ENCODE data around the gene PADI1.

PADI1 gene

DNA sequence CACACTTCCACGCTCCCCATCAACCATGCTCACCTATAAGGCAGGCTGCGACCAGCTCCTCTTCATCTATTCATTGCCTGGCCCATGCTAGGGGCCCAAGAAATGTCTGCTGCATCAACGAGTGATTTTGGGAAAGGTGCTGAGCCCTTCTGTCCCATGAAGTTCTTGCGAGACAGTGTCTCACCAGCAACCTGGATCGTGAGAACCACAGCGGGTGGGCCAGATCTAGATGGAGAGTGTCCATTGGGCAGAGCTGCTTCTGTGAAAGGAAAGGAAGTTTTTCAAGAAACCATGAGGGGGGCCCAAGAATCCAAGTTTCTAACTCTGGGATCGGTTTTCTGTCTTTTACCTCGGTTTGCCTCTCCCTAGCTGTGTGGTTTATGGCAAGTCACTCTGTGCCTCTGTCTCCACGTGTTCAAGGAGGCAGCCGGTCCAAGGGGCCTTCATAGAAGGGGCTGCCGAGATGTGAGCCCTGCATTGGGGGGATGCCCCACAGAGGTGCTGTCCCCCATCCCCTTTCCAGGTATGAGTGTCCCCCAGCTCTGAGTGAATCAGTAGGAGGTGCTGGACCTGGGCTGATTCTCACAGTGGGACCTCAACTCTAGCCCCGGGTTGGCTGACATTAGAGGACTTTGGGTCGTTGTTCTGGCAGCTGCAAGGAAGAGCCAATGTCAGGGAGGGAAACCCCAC lies 8.3 kb upstream of the PADI1 start:
- DNase-seq (ENCODE audit: low spot score) (no peak), FAIRE-seq (no peak)

DNA sequence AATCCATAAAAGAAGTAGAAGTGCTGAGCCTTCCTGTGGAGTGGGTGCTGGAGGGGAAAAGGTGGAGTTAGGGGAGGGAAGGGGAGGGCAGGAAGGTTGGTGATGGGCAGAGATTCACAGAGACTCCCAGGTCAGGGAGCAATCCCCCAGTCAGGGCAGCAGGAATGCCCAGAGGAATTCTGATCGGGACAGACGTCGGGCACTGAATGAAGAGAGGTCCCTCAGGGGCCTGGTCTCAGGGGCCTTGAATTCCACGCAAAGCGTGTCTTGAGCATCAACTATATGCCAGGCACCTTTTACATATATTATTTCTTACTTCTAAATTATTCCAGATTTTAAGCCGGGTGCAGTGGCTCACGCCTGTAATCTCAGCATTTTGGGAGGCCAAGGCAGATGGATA lies 7.2 kb upstream of the PADI1 start:
- no peak for DNase-seq (ENCODE audit: low spot score)
- no peak for FAIRE-seq

DNA sequence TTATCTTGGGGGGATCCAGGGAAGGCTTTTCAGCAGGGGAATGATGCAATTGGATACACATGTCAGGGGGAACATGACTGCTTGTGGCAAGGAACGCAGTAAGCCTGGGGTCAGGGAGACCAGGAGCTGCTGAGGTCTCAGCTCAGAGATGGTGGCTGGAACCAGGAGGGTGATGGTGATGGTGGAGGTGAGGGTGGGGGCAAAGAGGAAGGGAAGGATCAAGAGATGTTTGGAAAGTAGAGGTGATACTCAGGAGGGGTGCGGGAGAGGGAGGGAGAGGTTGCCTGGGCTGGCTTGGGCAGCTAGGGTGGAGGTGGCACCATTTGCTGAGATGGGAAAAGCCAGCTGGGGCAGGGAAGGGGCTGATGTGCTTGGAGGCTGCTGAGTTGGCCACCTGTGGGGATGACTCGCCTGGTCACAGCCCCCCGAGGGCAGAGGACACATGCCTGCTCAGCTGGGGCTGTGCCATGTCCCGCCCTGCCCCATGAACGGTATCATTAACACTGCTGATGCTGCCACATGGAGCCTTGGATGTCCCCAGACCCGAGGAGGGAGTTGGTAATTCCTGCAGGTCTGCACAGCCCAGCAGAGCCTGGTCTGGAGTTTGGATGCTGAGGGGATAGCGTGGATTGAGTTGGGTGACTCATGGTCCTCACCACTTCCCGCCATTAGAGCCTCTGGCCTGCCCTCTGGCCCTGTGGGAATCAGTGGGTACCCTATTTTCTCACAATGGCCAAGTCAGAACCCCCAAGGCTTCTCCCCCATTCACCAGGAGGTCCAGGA lies 6.3 kb upstream of the PADI1 start:
- DNase-seq (ENCODE audit: low spot score) (no peak), FAIRE-seq (peak; percentile 5)

DNA sequence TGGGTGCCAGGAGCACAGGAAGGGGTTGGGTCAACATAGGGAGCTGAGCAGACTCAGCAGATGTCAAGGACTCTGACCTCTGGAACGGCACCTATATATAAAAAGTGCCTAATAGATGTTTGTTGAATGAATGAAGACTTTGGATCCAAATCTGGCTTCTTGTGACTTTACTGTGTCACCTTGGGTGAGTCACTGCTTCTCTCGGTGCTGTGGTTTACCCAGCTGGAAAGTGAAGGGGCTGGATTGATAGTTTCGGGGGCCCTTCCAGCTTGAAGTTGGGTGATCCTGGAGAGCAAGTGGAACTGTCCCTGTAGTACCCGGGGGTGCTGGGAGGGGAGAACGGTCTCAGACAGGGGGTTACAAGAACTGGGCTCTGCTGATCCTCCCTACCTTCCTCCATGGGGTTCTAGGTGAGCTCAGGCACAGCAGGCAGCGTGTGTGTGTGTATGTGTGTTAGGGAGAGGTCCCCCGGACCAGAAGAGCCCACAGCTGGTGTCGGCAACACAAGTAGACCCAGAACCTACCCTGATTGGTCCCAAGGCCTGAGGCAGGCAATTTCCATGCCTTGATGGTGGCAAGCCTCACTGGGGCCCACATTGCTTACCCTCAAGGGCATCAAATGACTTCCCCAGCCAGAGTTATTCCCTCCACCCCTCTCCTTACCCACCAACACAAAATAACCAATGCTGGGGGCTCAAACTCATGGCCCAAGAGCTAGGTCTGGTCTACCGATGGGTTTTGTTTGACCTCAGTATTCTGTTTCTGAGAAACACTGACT lies 5.5 kb upstream of the PADI1 start:
- DNase-seq (ENCODE audit: low spot score) (no peak), FAIRE-seq (no peak)

DNA sequence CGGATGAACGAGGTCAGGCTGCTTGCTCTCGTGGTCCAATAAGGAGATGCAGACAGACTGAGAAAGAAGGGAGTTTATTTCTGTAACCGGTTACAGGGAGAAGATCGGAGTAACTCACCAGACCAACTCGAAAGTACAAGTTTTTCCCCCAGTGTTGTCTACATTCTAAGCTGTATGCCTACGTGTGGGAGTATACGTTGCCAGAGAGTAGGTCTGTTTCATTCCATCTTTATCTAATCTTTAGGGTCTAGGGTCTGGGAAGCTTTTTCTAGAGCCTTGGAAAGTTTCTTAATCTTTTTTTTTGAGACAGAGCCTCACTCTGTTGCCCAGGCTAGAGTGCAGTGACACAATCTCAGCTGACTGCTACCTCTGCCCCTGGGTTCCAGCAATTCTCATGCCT lies 4.7 kb upstream of the PADI1 start:
- DNase-seq (ENCODE audit: low spot score) (no peak), FAIRE-seq (no peak)

DNA sequence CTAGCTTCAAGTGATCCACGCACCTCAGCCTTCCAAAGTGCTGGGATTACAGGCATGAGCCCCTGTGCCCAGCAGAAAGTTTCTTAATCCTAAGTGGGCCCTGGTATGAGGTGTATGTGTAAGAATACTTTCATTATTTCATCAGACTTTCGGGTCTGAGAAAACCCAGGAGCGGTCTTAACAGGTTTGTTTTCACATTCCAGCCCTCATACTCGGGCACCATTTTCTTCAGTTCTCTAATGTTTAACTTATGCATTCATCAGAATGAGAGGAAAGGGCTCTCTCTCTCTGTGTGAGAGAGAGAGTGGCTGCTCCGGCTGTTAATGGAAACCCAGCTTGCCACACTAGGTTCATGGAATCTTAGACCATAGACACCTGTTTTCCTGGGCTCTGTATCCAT lies 4.2 kb upstream of the PADI1 start:
- FAIRE-seq (no peak), DNase-seq (ENCODE audit: low spot score) (no peak)

DNA sequence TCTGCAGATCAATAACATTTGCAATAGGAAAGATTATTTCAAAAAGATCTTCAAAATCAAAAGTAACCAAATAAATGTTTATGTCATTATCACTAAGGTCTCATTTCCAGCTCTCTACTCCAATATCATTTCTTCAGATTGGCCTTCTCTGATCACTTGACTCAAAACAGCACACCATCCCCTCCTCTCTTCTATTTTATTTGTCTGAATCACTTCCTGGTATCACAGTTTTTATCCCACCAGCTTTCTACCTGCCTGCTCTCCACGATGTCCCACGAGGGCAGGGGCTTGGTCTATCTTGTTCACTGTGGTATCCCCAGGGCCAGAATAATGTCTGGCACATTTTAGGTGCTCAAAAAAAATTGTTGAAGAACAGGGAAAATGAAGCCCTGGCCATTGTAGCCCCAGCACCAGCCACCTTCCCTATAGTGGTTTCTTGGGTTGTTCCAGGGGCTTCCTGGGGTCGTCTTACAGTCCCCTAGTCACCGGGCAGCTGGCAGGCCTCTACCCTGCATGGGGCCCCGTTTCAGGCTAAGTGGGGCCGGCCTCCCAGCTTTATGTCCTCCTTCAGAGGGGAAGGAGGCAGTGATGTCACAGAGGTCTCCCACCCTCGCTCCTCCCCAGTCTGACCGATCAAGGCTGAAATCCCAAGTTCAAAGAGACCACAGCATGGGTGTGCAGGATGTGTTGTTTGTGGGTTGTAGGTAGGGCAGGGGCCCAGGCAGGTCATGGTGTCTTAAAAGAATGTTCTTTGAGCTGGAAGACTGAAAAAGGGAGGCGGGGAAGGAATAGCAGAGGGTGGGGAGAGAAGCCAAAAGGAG lies 3.5 kb upstream of the PADI1 start:
- peak; percentile 52 for DNase-seq (ENCODE audit: low spot score)

DNA sequence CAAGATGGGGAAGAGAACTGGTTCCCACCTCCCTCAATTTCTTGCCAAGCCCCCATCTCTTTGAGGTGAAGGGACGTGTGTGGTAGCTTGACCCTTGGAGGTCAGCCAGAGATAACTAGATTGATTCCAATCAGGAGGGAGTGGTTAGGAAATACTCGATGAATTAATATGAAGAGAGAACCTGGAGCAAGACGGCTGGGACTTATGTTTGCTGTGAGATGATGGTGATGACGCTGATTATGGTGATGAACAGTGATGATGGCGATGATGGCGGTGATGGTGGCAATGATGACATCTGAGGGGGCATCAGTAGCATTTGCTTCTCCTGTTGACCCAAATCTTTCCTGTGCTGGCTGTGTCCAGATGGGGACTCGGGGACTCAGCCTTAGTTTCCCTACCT lies 724 bp downstream of the PADI1 start:
- no peak for FAIRE-seq
- no peak for DNase-seq (ENCODE audit: low spot score)

More for the DNA sequence above, 3.5 kb upstream of the PADI1 start:
- FAIRE-seq, result no peak

DNA sequence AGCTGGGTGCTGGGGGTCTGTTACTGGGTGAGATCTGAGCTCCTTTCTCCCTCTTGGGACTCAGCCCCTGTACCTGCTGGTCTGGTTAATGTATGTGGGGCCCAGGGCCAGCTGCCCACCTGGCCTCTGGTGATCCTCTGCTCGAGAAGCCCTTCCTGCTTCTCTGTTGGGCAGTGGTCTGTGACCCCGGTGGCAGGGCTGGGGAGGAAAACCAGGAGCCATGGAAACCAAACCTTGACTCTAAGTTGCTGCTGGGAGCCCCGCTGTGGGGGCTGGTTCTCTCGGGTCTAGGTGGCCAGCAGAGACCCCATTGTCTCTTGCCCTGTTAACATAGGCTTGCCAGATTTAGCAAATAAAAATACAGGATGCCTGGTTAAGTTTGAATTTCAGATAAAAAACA lies 1.3 kb downstream of the PADI1 start:
- FAIRE-seq (no peak), DNase-seq (ENCODE audit: low spot score) (no peak)

DNA sequence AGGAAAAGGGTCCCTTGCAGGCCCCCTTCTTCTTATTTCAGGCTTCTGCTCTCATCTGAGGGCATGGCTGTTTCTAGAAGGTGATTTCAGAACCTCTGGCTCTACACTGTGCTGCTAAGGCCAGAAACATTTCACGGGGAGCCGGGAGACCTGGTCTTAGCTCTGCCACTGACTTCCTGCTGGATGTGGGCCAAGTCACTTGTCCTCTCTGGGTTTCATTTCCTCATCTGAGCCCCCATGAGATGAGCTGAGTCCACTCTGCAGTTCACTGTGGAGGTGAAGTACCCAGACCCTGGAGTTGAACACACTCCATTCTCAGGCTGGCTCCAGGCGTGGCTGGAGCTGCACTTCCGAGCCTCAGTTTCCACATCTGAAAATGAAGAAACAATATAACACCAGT lies 2.1 kb downstream of the PADI1 start:
- FAIRE-seq, result no peak
- DNase-seq (ENCODE audit: low spot score), result no peak

DNA sequence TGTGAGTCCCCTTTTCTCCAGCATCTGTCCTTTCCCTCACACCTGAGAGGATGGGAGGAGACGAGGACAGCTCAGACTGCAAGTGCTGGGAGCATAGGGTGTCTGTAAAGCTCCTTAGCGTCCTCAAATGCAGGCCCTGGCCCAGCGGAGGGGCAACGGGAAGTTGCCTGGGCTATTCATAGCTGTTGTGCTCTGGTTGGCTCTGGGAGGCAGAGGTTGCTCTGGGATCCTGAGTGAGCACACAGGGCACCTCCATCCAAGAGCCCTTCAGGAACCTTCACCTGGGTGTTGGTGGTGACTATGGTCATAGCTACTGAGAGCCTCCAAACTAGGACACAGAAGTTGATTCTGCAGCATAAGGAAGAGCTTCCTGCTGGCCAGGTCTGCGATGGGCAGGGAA lies 2.6 kb downstream of the PADI1 start:
- FAIRE-seq, result no peak
- DNase-seq (ENCODE audit: low spot score), result no peak

DNA sequence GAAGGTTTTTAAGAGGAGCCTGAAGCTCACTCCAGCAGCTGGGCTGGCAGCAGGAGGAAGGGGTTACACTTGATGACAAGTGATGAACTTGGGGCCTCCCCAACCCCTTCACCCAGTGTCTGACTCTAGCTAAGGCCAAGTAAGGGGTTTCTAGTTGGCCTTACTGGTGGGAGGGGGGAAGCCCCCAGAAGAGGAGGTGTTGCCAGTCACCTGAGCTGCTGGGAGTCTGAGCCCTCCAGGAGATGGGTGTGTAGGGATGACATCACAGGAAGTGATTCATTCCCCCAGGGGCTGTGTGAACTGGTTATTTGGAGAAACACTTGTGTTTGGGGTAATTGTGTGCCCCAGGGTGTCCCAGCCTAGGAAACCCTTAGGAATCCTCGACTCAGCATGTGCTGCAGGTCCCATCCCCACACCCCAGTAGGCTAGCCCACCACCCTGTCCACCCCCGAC lies 3.1 kb downstream of the PADI1 start:
- DNase-seq (ENCODE audit: low spot score) (peak; percentile 83), FAIRE-seq (no peak)

DNA sequence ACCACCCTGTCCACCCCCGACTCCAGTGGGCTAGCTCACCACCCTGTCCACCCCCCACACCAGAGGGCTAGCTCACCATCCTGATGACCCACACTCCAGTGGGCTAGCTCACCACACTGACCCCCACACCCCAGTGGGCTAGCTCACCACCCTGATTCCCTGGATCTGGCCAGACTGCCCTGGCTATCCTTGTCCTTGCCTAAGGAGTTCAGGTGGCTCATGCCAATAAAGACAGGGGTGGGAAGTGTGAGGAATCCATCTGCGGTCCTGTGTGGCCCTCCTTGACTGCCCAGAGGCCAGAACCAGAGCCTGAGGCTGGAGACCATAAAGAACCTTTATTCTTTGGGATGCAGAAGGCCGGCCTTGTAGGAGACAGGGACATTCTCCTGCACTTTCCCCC lies 3.6 kb downstream of the PADI1 start:
- DNase-seq (ENCODE audit: low spot score), result no peak
- peak; percentile 20 for FAIRE-seq

DNA sequence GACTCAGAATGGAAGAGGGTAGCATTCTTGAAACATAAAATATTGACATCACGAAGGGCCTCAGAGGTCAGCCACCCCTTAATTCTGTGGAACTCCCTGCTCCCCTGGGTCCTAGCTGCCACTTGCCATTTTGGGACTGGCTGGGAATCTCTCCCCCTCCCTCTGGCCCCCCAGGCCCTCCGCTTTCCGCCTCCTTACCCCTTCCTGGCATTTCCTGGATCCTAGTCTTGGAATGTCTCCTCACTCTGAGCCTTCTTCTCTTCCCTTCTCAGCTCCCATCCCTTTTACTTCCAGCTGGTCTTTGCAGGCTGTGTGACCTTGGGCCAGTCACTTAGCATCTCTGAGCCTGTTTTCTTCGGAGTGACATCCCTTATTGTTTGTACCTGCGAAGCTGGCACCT lies 4.5 kb downstream of the PADI1 start:
- no peak for FAIRE-seq
- DNase-seq (ENCODE audit: low spot score), result no peak

DNA sequence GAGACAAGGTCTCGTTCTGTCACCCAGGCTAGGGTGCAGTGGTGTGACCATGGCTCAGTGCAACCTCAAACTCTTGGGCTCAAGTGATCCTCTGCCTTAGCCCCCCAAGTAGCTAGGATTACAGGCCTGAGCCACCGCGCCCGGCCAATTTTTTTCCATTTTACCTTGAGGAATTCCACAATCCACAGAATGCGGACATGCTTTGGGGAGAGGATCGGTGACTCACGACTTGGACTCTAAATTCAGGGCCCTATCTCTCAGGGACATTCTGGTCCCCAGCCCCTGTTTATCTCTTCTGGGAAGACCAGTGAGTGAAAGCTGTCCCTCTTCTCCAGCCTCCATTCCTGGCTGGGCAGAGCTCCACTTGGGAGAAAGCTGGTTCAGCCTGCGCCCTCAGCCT lies 5.2 kb downstream of the PADI1 start:
- DNase-seq (ENCODE audit: low spot score), result peak; percentile 46
- no peak for FAIRE-seq

DNA sequence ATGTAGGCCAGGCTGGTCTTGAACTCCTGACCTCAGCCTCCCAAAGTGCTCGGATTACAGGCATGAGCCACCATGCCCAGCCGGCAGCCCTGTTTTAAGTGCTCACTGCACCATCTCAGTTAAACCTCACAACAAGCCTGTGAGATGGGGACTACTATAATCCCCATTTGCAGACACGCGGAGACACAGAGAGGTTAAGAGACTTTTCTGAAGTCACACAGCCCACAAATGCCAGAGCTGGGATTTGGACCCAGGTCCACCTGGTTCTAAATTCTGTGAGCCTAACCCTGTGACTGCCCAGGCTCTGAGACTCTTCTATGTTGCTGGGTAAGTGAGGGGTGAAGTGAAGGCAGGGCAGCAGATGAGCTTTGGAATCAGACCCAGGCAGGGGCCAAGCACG lies 6.4 kb downstream of the PADI1 start:
- DNase-seq (ENCODE audit: low spot score), result no peak
- FAIRE-seq, result no peak

DNA sequence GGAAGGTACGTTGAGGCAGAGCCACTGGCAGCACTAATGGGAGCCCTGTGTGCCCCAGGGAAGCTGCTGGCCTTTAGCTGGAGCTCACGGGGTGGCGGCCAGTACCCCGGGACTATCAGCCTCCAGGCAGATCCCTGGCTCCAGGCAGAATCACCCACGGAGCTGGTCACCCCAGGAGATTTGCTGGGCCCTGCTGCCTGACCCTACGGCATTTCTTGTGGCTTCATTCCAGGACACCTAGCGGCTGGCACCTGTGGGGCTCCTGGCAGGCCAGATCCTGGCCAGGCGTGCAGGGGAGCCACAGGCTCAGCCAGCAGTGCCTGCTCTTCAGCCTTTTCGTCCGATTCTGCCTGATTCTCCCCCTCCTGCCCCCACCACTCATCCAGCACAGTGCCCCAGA lies 7.1 kb downstream of the PADI1 start:
- DNase-seq (ENCODE audit: low spot score) (peak; percentile 58), FAIRE-seq (no peak)

DNA sequence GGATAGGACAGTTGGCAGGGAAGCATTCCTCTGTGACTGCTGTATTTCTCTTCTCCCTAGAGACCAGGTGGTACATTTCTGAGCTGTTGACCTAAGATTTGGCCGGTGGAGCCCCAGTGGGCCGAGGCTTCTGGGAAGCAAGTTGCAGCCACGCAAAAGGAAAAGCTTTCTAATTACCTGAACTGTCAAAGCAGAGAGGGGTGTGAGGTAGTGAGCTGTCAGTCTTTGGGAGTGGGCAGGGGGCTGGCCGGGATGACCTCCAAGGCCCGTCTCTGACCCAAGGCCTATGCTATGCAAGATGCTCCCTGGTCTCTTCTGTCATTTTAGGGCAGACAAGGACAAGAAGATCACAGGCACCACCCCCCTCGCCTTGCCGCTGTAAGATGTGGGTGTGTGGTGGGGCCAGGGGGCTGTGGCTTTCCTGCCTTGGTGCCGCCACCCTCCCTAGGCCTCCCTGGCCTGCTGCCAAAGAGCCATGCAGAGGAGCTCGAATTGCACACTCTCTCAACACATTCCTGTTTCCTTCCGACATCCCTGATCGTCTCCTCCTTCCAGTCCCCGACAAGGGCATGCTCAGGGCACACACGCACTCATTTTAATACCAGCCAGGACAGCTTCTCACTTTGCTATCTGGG lies 7.7 kb downstream of the PADI1 start:
- peak; percentile 89 for DNase-seq (ENCODE audit: low spot score)
- FAIRE-seq, result peak; percentile 87

DNA sequence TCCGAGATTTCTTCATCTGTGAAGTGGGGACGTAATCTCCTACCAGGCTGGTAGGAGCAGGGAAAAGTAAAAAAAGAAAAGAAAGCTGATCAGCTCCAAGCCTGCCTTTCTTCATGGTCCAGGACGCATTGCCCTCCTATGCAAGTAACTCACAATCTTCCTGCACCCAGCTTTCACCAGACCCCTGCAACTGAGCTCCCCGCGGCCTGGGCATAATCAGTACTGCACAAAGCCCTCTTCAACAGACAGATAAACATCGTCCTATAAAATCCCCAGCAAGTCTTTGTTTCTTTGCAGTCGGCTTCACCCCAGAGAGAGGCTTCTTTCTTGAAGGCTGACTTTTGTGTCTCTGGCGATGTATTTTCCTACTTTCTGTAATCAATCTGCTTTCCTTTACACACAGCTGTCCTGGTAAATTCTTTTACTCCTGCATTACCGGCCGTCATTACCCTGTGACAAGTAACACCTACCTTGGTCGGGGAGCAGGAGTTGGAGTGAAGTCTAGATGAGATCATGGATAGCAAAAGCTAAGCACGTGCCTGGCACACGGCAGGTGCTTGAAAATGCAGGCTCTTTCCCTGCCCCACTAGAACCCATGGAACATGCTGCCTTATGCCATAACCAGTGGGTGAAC lies 8.3 kb downstream of the PADI1 start:
- DNase-seq (ENCODE audit: low spot score) (no peak), FAIRE-seq (no peak)

DNA sequence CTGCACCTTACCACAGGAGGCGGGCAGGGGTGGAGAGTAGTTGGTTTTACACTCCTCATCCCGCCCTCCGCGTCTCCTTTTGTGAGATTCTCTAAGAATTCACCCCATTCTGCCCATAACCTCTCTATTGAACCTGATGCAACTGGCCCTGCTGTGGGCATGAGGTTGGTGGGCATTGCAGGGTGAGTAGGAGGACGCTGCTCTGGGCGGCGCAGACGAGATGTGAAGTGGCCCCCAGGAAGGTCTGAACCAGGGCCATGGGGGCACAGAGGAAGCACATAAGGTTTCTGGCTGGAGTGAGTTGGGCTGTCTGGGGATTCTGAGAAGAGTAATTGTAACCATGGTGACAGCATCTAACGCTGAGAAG lies 8.8 kb downstream of the PADI1 start:
- FAIRE-seq, result no peak
- DNase-seq (ENCODE audit: low spot score), result no peak

Measured in urothelium cell line (cell line).